H54 (cell line): ENCODE measurements around the gene UBE2C.
A peak's percentile ranks its signal among the peaks of the same experiment; 100 is the strongest.

ENCODE experiments used
- DNase-seq: peaks from one replicate; pipeline ENCODE4 v3.0.0; 2011; ENCODE audit warnings: low spot score, mixed read lengths; ENCODE audit not compliant: insufficient read length
- FAIRE-seq: peaks from 3 replicates; lab custom pipeline; 2011; peaks lifted over from hg19 to GRCh38; lab: Jason Lieb, UNC
- POLR2A ChIP-seq: IDR thresholded peaks from 2 replicates; pipeline ENCODE4 v1.6.1; 2011; ENCODE audit warnings: low read depth, mild to moderate bottlenecking, low read length

Gene UBE2C

GRCh38 chr20:45833030-45833882 lies 20.8 kb downstream of the UBE2C start, which contains the start of gene SNX21:
SNX21 (plus strand) TSS chr20:45833799; CDS start chr20:45833920, 121 bp downstream.
- DNase-seq (peak; percentile 83), FAIRE-seq (no peak)
- peak; percentile 57 for TF ChIP-seq POLR2A

GRCh38 chr20:45833883-45834796 lies 21.7 kb downstream of the UBE2C start:
- peak; percentile 76 for DNase-seq
- FAIRE-seq: no peak
- TF ChIP-seq POLR2A: peak; percentile 53; the same call in 1 of the 2 replicates

- TF ChIP-seq POLR2A: no peak
- DNase-seq: no peak
- FAIRE-seq: no peak
These were observed 22.3 kb downstream of the UBE2C start for GRCh38 chr20:45834797-45835161.

GRCh38 chr20:45835329-45835765 lies 22.9 kb downstream of the UBE2C start:
- no peak for TF ChIP-seq POLR2A
- FAIRE-seq (no peak), DNase-seq (no peak)

GRCh38 chr20:45835825-45836224 lies 23.4 kb downstream of the UBE2C start:
- TF ChIP-seq POLR2A: no peak
- FAIRE-seq (no peak), DNase-seq (peak; percentile 69)

- DNase-seq (no peak), FAIRE-seq (no peak)
- TF ChIP-seq POLR2A: no peak
These were observed 24.4 kb downstream of the UBE2C start for GRCh38 chr20:45836841-45837240.

- DNase-seq (no peak), FAIRE-seq (no peak)
- no peak for TF ChIP-seq POLR2A
These were observed 28.3 kb downstream of the UBE2C start for GRCh38 chr20:45840700-45841198.

- no peak for TF ChIP-seq POLR2A
- DNase-seq (no peak), FAIRE-seq (no peak)
These were observed 29.1 kb downstream of the UBE2C start for GRCh38 chr20:45841407-45842129.

GRCh38 chr20:45842169-45842812 lies 29.8 kb downstream of the UBE2C start:
- no peak for DNase-seq
- FAIRE-seq: no peak
- no peak for TF ChIP-seq POLR2A

GRCh38 chr20:45843506-45843905 lies 31.1 kb downstream of the UBE2C start:
- no peak for FAIRE-seq
- DNase-seq: no peak
- TF ChIP-seq POLR2A: no peak

- no peak for DNase-seq
- FAIRE-seq: no peak
- no peak for TF ChIP-seq POLR2A
These were observed 33.0 kb downstream of the UBE2C start for GRCh38 chr20:45845452-45845851.

GRCh38 chr20:45848421-45848820 lies 36.0 kb downstream of the UBE2C start:
- no peak for DNase-seq
- no peak for TF ChIP-seq POLR2A
- FAIRE-seq: no peak
